HL-60/S4 treated with phorbol 12-myristate 13-acetate at 8.2 ng/mL for 4 days and 3 days (cell line): Measurements from ENCODE around the gene BCL10.

Experiments
- in situ Hi-C: fragments of 300-500 bp; cut with MboI; formaldehyde crosslinking; loops from 2 replicates; pipeline ENCODE4 v1.15.0; 2022; ENCODE audit warnings: low sequenced_read_pairs

Gene BCL10

DNA sequence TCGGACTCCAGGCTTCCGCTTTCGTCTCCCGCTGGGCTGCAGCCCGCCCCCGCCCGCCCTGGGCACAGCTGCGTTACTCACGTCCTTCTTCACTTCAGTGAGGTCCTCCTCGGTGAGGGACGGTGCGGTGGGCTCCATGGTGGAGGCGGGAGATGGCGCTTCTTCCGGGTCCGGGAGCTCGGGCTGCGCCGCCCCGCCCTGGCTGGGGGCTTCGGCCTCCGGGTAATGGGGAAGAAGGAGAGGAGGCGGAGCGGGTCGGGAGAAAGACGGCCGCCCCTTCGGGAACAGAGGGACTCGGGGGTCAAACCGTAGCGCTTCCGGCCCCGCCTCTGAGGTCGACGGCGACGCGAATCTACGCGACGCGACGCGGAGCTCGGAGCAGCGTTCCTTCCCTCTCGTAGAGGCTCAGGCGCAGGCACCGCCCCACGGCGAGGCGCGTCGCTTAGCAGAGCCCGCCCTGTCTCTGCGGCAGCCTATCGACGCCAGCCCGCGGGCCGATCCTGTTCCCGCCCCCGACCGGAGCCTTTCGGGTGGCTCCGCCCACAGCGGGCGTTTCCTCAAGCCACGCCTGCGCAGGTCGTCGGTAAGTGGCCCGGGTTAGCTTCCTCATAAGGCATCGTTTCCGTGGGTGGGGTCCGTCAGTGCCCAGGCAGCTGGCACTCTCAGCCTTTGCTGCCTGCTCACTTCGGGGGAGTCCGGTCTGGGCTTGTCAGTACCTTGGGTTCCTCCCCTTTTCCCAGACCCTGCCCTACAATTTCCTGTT lies at the start of gene BCL10:
Gene BCL10, minus strand, starts transcription at position 418 of the 763 bp plus-strand sequence. Its CDS starts 280 bp downstream, at position 138.
- in situ Hi-C loops = no loop called here

DNA sequence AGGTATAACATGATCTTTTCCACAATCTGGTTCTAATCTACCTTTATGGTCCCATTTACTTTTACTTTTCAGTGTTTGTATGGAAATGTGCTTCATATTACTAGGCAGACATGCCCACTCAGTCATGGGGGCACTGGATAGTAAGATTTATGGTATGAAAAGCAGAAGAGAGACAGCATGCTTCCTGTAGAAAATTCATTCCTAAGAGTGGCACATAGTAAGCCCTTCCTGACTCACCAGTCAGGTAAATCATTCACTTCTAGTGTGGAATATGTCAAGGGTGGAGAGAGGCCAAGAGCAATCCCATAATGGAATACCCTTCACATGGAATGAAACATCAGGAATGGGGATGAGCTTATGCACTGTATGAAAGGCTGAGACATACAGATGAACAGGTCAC lies 49.5 kb upstream of the BCL10 start:
- in situ Hi-C loops = no loop called here

DNA sequence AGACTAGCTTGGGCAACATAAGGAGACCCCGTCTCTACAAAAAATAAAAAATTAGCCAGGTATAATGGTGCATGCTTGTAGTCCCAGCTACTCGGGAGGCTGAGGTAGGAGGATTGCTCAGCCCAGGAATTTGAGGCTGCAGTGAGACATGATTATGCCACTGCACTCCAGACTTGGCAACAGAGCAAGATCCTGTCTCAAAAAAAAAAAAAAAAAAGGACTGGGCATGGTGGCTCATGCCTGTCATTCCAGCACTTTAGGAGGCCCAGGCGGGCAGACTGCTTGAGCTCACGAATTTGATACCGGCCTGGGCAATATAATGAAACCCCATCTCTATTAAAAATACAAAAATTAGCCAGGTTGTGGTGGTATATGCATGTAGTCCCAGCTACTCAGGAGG lies 47.3 kb upstream of the BCL10 start:
- in situ Hi-C loops = no loop called here

DNA sequence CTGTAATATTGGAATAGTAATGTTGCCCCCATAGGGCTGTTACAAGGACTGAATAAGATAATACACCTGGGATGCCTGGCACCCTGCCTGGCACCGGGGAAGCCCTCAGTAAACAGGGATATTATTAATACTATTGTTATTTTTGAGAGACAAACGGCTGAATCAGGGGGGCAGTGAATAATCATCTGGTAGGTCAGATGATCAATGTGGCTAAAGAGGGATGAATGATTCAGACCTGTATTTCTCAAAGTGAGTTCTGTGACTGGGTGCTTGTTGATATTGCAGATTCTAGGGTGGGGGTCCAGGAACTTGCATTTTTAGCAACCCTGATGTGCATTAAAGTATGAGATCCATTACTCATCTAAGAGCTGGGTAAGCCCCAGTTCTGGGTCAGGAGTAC lies 46.2 kb upstream of the BCL10 start:
- in situ Hi-C loops = no loop called here

DNA sequence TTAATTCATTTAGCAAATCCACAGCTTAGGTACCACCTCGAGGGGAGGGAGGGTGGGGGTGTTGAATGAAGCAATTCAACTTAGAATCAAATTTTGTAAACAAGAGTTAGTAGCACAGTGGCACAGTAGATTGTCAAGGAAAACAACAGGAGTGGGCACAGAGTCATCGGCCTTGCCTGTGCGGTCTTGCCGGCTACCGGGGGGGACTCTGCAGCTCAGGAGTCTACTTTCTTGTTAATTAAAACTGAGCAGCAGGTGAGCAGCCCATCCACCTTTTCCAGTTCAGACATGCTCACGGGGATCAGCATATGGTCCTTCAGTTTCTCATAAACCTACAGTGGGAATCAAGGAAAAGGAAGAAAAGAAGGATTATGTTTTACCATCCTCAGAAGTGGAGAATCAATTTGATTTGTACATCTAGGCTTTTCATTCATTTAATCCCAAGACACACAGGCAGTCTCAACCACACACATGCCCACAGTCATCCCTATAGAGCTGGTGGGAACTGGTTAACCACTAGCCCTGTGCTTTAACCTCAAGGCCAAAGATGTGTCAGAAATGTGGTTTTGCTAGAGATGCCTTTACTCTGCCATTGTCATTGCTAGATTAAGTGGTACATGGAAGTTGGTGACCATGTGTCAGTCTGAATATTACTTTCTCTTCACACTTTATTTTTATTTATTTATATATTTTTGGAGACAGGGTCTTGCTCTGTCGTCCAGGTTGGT lies 45.0 kb upstream of the BCL10 start:
- in situ Hi-C loops = no loop called here

DNA sequence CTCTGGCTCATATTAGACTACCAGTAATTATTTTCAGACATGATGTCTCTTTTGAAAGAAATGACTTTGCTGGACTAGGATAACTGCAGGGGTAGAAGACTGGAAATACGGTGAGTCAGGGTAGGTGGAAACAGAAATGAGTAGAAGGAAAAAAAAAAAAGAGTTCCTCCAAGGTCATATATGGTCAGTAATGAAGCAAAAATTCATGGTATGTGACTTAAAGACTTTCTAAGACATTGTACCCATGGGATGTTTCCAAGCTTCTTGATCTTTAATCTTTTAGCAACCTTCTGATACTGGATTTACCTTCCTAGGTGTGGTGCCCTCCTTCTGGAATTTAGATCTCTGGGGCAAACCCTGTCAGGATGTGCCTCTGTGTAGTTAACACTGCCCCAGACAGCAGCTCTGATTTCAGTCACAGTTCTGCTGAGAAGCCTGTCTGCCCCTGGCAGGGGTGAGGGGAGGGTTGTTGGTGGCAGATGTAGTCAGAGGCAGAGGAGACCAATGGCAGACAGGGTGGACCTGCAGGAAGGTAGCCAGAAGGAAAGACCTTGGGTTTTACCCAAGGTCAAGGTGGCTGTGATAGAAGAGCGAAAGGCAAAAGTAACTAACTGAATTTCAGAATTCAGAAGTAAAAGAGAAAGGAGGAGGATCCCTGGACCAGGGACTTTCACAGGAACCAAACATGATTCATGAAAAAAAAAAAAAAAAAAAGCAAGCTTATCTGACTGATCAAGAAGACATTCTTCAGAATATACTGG lies 44.1 kb upstream of the BCL10 start:
- in situ Hi-C loops = no loop called here

DNA sequence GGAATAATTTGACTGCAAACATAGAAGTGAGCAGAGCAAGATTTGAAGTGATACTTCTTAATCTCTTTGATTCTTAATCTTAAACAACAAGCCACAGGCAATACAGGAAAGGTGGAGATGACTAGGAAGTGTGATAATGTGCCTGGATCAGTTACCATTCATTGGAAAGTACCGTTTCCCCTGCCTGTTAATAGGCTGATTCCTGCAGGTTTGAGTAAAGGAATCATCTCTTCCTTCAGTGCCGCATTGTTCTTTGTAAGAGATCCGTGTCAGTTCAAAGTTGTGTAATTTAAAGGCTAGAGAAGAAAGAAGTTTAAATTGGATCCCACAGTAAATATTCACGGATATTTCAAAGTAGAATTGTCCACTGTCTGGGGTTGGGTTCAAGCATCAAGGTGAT lies 43.5 kb upstream of the BCL10 start:
- in situ Hi-C loops = no loop called here

DNA sequence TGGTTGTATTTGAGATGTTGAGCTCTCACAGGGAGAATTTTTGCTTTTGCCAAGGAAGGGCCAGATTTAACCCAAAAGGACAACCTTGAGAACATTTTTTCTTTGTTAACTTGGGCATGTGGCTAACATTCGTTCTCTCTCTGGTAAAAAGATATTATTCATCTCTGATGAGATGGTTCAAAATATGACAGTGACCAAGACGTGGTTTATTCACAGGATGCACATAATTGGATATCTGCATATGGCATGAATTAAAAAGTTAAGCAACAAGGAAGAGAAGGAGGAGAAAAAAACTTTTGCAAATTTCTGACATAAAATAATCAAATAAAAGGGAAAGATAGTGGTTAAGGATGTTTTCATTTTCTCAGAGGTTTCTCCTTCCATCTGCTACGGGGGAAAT lies 43.1 kb upstream of the BCL10 start:
- in situ Hi-C loops = no loop called here

DNA sequence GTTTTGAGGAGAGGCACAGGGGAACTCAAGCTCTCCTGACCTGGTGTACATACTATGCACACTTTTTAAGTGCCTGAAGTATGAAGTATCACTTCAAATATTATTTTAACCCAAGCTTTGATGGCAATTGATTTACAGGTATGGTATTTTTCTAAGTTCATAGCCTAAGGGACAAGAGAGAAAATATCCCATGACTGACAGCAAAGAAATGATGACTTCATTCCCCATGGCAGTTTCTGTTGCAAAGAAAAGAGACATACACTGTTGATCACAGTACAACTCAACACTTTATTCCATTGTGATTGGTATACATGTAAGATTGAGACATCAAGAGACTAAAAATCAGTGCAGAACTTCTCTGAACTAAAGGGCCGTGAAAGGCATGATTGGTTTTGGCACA lies 41.8 kb upstream of the BCL10 start:
- in situ Hi-C loops = no loop called here

DNA sequence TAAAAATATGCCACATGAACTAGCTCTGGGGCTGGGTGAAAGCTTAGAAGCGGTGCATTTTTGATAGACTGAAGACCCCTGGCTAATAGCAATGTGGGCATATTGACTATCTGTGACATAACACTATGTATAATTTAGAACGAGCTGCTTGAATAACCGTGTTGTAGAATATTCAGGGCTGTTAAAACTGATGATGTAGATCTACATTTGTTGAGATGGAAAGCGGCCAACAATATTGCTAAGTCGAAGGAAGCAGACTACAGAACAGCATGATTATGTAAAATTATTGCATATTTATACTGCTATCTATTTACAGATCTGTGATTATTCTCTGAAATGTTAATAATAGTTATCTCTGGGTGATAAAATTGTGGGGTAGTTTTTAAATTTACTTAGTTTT lies 41.1 kb upstream of the BCL10 start:
- in situ Hi-C loops = no loop called here

DNA sequence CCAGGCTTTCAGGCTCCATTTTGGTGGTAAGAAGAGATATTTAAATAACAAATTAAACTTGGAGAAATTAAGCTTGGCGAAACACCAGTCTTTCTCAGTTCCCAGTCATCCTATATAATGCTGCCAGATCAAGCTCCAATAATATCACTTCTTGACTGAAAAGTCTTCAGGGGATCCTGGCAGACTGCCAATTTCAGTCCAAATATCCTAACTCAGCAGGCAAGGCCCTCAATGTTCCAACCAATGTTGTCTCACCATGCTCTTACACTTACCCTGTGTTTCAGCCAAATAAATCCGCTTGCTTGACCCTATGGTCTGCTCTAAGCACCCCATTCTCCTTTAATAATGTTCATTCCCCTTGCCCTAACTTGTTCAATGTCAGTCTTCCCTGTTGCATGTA lies 39.9 kb upstream of the BCL10 start:
- in situ Hi-C loops = no loop called here

DNA sequence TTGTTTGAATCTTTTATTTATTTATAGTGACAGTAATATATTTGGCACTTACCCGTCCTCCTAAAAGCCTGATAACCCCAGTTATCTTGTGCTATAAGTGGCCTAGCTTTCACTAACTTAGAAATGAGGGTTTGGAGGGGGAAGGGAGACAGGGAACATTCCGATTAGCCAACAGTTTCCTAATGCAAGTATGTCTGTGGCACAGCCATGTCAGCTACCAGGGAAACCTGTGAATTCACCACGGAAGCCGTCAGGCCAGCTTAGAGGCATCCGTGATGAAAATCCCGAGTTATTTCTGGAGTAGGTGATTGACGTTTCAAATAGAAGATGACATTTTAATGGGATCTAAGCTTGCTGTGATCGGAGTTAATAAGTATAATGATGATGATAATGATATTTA lies 39.4 kb upstream of the BCL10 start:
- in situ Hi-C loops = no loop called here

DNA sequence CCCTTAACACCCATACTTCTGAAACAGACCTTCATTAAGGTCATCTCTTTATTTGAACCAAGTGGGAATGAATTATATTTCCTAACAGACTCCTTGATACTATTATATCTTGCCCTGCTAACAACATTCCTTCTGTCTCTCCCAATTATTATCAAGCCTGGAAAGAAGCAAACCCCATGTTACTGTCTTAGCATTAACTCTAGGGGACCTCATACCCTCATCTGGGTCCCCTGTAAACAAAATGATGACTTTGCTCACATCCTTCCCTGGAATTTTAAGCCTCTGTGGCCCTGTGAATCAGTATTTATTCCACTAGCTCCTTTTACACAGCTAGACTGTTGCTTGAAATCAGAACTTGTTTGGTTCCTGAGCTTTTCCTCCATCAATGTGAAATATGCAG lies 38.3 kb upstream of the BCL10 start:
- in situ Hi-C loops = no loop called here

DNA sequence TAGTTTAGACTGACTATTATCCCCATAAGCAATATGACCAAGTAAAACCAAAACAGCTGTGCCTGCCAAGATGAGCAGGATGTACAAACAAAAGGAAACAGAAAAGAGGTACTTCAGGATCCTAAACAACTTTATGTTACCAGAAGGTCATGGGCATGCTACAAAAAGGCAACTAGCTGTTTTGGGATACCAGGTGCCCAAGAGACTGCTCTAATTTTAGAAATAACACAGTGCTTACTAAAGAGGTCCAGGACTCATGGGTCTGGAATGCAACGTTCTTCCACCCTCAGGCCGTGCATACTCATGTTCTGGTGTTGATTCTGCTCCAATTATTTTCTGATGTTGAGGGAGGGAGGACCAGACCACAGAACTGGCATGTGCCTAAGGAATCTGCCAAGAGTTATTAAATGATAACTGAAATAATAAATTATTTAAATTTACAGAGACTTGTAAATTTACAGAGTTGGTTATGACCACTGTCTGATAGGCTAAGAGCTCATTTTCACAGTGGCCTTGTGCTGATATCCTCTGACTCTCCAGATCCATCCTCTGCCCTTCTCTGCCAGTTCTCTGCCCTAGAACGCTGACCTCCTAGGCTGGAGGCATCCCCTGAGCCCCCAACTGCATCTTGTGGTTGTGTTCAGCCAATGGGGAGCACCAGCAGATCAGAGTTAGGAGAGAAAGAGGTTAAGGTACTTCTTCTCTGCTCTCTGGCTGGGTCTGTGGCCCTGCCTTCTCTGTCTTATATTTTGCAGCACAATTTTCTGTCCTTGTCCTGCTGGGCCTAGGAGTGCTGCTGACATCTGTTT lies 37.7 kb upstream of the BCL10 start:
- in situ Hi-C loops = no loop called here

DNA sequence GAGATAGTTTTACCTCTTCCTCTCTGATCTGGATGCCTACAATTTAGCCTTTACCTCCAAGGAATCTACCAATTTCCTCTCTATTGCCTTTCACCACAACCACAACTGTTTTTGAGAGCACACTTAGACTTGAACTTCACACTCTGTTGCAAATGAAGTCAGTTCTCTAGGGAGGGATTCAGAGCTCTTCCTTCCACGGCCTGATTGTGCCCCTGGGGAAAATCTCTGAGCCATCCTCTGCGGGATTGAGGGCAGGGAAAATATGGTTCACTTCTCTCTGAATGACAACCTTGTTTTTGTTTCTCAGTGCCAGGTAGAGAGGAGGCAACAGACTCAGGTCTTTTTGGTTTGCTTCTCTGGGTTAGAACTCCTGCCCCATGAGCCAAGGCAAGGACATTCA lies 35.4 kb upstream of the BCL10 start:
- in situ Hi-C loops = no loop called here

DNA sequence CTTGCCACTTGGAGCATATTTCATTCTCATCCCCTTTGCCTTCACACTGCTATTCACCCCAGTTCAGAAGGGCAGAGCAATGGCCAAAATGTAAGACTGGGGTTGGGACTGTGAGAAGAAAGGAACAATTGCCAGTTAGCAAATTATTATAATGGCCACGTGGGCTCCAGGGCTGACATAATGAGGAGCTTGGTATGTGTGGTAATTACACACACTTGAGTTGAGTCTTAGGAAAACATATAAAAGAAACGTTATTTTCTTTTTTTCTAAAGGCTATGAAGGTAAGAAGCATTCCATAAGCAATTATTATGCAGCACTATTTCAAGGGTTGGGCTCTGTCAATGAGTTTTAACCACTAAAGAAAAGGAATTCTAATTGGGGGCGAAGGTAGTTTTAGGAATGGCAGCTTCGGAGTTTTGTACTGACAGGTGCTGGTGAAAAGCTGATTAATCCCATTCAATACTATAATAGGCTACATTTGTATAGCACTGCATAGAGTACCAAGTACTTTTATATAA lies 32.5 kb upstream of the BCL10 start:
- in situ Hi-C loops = no loop called here

DNA sequence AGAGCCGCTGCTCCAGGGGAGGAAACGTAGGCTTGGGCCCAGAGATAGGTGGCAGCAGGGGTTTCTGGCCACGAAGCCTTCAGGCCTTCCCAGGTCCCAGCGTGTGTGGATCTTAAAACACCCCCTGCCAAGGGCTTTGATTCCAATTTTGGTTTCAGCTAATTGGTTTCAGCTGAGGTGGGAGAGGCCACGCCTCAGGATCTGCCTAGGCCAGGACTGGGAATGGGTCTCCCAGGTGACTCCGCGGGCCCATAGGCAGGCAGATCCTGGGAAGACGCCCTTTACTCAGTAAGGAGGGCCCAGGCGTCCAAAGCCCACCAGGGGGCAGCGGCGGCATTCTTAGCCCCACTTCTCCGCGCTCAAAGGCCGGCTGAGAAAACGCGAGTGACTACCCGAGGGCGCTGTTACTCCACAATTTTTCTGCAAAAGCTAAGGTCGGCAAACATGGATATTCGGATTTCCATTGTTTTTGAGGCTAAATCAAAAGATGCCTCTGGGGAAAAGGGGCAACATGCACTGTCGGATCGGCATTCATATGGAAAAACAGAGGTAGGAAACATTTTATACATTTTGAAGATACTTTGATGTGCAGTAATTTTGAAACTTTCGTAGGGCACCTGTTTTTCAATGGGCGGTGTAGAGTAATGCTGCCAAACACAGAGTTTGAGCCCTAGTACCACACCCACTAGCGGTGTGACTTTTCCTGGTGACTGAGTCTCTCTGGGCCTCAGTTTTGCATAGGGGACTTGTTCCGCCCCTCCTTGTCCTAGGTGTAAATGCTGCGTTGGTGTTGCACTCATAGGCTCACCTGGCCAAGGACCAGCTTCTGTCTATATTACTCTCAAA lies 31.8 kb upstream of the BCL10 start:
- in situ Hi-C loops = no loop called here

DNA sequence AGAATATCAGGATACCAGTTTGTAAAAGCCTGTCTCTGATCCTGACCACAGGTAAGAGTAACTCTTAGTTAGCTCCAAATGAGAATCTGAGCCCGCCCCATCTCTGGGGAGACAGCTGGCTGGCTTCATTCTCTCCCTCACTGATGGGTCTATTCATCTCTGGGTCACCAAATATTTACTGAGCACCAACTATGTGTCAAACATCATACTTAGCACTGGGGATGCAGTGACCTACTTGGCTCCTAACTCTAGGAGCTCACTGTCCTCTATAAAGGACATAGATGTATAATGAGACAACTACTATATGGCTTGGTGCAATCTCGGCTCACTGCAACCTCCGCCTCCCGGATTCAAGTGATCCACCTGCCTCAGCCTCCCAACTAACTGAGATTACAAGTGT lies 29.8 kb upstream of the BCL10 start:
- in situ Hi-C loops = no loop called here

DNA sequence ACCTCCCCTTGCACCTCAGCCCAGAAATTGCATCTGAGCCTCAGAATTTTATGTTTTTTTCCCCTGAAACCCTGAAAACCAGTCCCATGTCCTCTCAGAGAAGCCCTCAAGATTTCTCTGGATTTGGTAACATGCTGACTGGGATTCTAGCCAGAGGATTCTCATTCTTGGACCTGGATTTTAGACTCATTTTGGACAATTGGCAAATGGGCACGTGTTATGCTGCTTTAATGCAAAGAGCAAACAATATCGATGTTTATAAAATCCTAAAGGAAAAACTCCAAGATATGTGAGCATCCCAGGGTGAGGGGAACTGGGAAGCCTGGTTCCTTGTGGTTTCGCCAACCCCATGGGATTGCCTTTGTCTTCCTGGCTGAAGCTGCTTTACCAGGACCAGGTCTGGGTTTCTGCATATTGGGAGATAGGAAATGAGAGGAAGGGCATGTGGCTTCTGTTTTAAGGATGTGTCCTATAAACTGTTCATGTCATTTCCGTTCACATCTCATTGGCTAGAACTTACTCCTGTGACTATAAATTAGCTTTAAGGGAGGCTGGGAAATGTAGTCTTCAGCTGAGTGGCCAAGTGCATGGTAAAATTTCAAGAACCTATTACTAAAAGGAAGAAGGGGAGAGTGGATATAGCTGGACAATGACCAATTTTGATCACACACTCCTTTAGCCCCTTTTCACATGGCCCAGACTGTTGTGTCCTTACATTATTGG lies 27.2 kb upstream of the BCL10 start:
- in situ Hi-C loops = no loop called here
